GM23338 (cell line): Measurements from ENCODE around the gene DTNA.

Experiments
- EZH2 ChIP-seq: fragments of 200-600 bp; sonication (generic); IDR thresholded peaks from one replicate; pipeline ENCODE4 v1.8.0; 2017; ENCODE audit warnings: antibody characterized with exemption, mild to moderate bottlenecking, low read depth; ENCODE audit not compliant: unreplicated experiment
- EZH2phosphoT487 ChIP-seq: fragments of 200-600 bp; sonication (generic); IDR thresholded peaks from one replicate; pipeline ENCODE4 v1.8.1; 2018; ENCODE audit warnings: antibody characterized with exemption; ENCODE audit not compliant: unreplicated experiment
- JUNB ChIP-seq: IDR thresholded peaks from one replicate; pipeline ENCODE4 v1.6.1; 2016; ENCODE audit warnings: antibody characterized with exemption; ENCODE audit not compliant: unreplicated experiment
- POLR2AphosphoS5 ChIP-seq: IDR thresholded peaks from 2 replicates; pipeline ENCODE4 v1.6.1; 2016; ENCODE audit warnings: antibody characterized with exemption, low read depth
- TF ChIP-seq, protein P1 (sequence below), 2 experiments: fragments of 200-600 bp in 1 of 2; sonication (generic) in 1 of 2; conservative IDR thresholded peaks; 2 replicates each; pipeline versions ENCODE4 v1.5.1 to v1.6.1; 2016 to 2017; ENCODE audit warnings: antibody characterized with exemption in 2 of 2, low read depth in 2 of 2, mild to moderate bottlenecking in 2 of 2, moderate library complexity in 1 of 2
- TF ChIP-seq, protein P2 (sequence below): IDR thresholded peaks from one replicate; pipeline ENCODE4 v1.6.1; 2018; ENCODE audit warnings: antibody characterized with exemption; ENCODE audit not compliant: unreplicated experiment
- TF ChIP-seq, protein P3 (sequence below): IDR thresholded peaks from 2 replicates; pipeline ENCODE4 v1.6.1; 2016; ENCODE audit warnings: antibody characterized with exemption

DNA sequence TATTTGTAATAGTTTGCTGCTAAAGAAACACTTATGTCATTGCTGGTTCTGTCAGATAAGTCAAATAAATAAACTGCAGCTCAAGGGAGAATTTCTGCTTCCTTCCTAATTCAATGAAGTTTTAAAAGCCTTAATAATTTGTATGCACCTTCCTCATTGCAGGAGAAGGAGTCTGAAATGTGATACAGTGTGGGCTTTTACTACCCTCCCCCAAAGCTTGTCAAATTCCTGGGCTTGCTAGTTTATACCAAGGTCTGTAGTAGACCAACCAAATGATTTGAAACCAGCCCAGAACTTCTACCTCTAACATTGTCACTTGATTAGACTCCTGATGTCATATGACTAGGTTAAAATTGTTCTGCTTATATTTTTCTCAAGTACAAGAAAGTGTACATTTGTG, 131.8 kb downstream of the DTNA start:
- TF ChIP-seq, protein P1, sequence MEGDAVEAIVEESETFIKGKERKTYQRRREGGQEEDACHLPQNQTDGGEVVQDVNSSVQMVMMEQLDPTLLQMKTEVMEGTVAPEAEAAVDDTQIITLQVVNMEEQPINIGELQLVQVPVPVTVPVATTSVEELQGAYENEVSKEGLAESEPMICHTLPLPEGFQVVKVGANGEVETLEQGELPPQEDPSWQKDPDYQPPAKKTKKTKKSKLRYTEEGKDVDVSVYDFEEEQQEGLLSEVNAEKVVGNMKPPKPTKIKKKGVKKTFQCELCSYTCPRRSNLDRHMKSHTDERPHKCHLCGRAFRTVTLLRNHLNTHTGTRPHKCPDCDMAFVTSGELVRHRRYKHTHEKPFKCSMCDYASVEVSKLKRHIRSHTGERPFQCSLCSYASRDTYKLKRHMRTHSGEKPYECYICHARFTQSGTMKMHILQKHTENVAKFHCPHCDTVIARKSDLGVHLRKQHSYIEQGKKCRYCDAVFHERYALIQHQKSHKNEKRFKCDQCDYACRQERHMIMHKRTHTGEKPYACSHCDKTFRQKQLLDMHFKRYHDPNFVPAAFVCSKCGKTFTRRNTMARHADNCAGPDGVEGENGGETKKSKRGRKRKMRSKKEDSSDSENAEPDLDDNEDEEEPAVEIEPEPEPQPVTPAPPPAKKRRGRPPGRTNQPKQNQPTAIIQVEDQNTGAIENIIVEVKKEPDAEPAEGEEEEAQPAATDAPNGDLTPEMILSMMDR (conservative IDR thresholded peaks at IDR 0.05; ENCODE audit: low read depth in 2 of 2) = no peak
- TF ChIP-seq JUNB (no peak), POLR2AphosphoS5 (no peak), EZH2 (no peak), EZH2phosphoT487 (no peak)
- TF ChIP-seq, protein P2, sequence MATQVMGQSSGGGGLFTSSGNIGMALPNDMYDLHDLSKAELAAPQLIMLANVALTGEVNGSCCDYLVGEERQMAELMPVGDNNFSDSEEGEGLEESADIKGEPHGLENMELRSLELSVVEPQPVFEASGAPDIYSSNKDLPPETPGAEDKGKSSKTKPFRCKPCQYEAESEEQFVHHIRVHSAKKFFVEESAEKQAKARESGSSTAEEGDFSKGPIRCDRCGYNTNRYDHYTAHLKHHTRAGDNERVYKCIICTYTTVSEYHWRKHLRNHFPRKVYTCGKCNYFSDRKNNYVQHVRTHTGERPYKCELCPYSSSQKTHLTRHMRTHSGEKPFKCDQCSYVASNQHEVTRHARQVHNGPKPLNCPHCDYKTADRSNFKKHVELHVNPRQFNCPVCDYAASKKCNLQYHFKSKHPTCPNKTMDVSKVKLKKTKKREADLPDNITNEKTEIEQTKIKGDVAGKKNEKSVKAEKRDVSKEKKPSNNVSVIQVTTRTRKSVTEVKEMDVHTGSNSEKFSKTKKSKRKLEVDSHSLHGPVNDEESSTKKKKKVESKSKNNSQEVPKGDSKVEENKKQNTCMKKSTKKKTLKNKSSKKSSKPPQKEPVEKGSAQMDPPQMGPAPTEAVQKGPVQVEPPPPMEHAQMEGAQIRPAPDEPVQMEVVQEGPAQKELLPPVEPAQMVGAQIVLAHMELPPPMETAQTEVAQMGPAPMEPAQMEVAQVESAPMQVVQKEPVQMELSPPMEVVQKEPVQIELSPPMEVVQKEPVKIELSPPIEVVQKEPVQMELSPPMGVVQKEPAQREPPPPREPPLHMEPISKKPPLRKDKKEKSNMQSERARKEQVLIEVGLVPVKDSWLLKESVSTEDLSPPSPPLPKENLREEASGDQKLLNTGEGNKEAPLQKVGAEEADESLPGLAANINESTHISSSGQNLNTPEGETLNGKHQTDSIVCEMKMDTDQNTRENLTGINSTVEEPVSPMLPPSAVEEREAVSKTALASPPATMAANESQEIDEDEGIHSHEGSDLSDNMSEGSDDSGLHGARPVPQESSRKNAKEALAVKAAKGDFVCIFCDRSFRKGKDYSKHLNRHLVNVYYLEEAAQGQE = no peak
- TF ChIP-seq, protein P3, sequence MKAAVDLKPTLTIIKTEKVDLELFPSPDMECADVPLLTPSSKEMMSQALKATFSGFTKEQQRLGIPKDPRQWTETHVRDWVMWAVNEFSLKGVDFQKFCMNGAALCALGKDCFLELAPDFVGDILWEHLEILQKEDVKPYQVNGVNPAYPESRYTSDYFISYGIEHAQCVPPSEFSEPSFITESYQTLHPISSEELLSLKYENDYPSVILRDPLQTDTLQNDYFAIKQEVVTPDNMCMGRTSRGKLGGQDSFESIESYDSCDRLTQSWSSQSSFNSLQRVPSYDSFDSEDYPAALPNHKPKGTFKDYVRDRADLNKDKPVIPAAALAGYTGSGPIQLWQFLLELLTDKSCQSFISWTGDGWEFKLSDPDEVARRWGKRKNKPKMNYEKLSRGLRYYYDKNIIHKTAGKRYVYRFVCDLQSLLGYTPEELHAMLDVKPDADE = no peak
